Measurements from ENCODE around the gene BTD.

GRCh38 chr3:15614958-15615357 lies 13.4 kb downstream of the BTD start:
- no peak for TF ChIP-seq CTCF (IDR thresholded peaks at IDR 0.05; ENCODE audit: insufficient read depth, low read length)
- no peak for TF ChIP-seq POLR2AphosphoS5 (IDR thresholded peaks at IDR 0.05; ENCODE audit: low read depth)
- TF ChIP-seq, protein P1, sequence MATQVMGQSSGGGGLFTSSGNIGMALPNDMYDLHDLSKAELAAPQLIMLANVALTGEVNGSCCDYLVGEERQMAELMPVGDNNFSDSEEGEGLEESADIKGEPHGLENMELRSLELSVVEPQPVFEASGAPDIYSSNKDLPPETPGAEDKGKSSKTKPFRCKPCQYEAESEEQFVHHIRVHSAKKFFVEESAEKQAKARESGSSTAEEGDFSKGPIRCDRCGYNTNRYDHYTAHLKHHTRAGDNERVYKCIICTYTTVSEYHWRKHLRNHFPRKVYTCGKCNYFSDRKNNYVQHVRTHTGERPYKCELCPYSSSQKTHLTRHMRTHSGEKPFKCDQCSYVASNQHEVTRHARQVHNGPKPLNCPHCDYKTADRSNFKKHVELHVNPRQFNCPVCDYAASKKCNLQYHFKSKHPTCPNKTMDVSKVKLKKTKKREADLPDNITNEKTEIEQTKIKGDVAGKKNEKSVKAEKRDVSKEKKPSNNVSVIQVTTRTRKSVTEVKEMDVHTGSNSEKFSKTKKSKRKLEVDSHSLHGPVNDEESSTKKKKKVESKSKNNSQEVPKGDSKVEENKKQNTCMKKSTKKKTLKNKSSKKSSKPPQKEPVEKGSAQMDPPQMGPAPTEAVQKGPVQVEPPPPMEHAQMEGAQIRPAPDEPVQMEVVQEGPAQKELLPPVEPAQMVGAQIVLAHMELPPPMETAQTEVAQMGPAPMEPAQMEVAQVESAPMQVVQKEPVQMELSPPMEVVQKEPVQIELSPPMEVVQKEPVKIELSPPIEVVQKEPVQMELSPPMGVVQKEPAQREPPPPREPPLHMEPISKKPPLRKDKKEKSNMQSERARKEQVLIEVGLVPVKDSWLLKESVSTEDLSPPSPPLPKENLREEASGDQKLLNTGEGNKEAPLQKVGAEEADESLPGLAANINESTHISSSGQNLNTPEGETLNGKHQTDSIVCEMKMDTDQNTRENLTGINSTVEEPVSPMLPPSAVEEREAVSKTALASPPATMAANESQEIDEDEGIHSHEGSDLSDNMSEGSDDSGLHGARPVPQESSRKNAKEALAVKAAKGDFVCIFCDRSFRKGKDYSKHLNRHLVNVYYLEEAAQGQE (IDR thresholded peaks at IDR 0.05; ENCODE audit: insufficient replicate concordance, low read depth), result no peak
- TF ChIP-seq SPI1 (IDR thresholded peaks at IDR 0.05; ENCODE audit: borderline replicate concordance, low read depth), result no peak

Data from HL-60 (cell line).